ENCODE data around the gene CST9L.
A peak's percentile ranks its signal among the peaks of the same experiment; 100 is the strongest.

The CST9L gene

DNA sequence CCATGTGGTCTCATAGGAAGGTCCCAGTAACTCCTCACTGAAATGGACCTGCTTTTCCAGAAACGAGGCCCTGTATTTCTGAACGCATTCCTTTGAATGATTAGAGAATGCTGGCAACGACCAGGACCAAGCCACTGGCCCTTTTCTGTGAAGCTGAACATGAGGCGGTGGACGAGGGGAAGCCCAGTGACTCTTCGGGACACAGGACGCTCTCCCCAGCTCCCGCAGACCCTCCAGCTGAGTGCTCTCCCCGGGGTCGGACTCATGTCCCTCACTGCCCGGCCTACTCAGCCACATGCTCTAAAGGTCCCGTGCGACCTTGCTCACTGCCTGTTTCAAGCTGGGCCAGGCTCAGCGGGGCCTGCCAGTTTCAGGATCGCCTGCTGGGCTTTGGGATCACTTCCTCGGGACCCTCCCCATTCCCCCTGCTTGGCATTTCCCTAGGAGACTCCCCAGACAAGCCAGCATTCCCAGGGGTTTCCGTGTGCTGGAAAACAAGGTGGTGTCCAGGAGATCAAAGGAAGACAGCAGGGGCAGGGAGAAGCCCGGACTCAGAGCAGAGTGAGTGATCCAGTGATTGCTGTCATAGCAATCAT is 40.1 kb upstream of the CST9L start:
- TF ChIP-seq CTCF (IDR thresholded peaks at IDR 0.05; ENCODE audit: unreplicated experiment in 3 of 3): no peak
- H3K27ac Mint-ChIP-seq: no peak overlapping the region
- no peaks in the 10 kb centered on the region for H3K36me3 Mint-ChIP-seq (ENCODE audit: low read depth)
- H3K27me3 Mint-ChIP-seq (ENCODE audit: low read depth): peaks cover 10% of the 10 kb centered on the region
- H3K4me1 Mint-ChIP-seq: peaks cover 8% of the 10 kb centered on the region
- no peaks in the 10 kb centered on the region for H3K9me3 Mint-ChIP-seq
- H3K4me3 Mint-ChIP-seq: no peak overlapping the region

GRCh38 chr20:23607497-23608245 is 39.4 kb upstream of the CST9L start:
- H3K27me3 Mint-ChIP-seq (ENCODE audit: low read depth): peaks cover 10% of the 10 kb centered on the region
- H3K36me3 Mint-ChIP-seq (ENCODE audit: low read depth): no peaks in the 10 kb centered on the region
- H3K4me1 Mint-ChIP-seq: peaks cover 6% of the 10 kb centered on the region
- no peak for TF ChIP-seq CTCF (IDR thresholded peaks at IDR 0.05; ENCODE audit: unreplicated experiment in 3 of 3)
- H3K9me3 Mint-ChIP-seq: no peaks in the 10 kb centered on the region
- no peak overlapping the region for H3K4me3 Mint-ChIP-seq
- H3K27ac Mint-ChIP-seq: no peak overlapping the region

- Mint-ChIP-seq H3K27ac (no peak overlapping the region), H3K36me3 (ENCODE audit: low read depth) (no peaks in the 10 kb centered on the region), H3K4me3 (no peak overlapping the region), H3K27me3 (ENCODE audit: low read depth) (peaks cover 10% of the 10 kb centered on the region), H3K9me3 (no peaks in the 10 kb centered on the region), H3K4me1 (no peaks in the 10 kb centered on the region)
- peak; percentile 84 to 89 (median 88) for TF ChIP-seq CTCF (IDR thresholded peaks at IDR 0.05; ENCODE audit: unreplicated experiment in 3 of 3)
These were observed 38.4 kb upstream of the CST9L start for GRCh38 chr20:23606652-23607049.

GRCh38 chr20:23605867-23606651 is 37.8 kb upstream of the CST9L start, which contains the start of gene CST9:
Gene CST9 (minus strand): TSS chr20:23605917. CDS start chr20:23605864, 53 bp downstream.
- Mint-ChIP-seq H3K27me3 (ENCODE audit: low read depth) (peaks cover 10% of the 10 kb centered on the region), H3K27ac (no peak within 1 kb of the TSS), H3K9me3 (no peaks in the 10 kb centered on the region), H3K4me1 (no peaks in the 10 kb centered on the region), H3K36me3 (ENCODE audit: low read depth) (no peaks in the 10 kb centered on the region), H3K4me3 (no peak within 1 kb of the TSS)
- no peak for TF ChIP-seq CTCF (IDR thresholded peaks at IDR 0.05; ENCODE audit: unreplicated experiment in 3 of 3)

DNA sequence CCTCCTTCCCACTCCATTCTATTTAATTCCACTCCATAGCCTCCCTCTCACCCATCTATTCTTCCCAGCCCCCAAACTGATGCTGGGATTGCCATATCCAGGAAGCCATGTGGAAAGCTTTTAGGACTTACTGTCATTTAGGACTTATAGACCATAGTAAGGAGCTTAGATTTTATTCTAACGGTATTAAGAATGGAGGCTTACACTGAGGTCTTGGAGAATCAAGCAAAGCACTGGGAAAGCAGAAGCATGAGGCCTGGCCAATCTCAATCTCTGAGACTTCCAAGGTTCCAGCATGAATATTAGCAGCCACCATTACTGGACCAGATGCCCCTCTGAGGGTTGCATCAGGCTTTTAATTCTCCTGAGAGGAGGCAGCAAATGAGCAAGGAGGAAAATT is 36.0 kb upstream of the CST9L start:
- Mint-ChIP-seq H3K4me3 (no peak overlapping the region), H3K27me3 (ENCODE audit: low read depth) (peaks cover 10% of the 10 kb centered on the region), H3K27ac (no peak overlapping the region), H3K4me1 (no peaks in the 10 kb centered on the region), H3K9me3 (no peaks in the 10 kb centered on the region), H3K36me3 (ENCODE audit: low read depth) (no peaks in the 10 kb centered on the region)
- TF ChIP-seq CTCF (IDR thresholded peaks at IDR 0.05; ENCODE audit: unreplicated experiment in 3 of 3): no peak
